Endothelial cell of umbilical vein (primary cell): ENCODE results near the gene CCDC172. TPM values are rescaled to one million over a fixed set of nuclear protein-coding genes. Genes with fewer than 3 reads are reported as not detected.

Experiments
- BruUV-seq: library from RNA; stranded (reverse); fragments of 400-500 nt; replicated peaks from 2 replicates; lab custom pipeline; 2021; lab: Mats Ljungman, UMichigan
- CTCF ChIA-PET: fragments of 300-600, 350-600 bp; sonication (Branson Sonifier 250); formaldehyde crosslinking; loops from one replicate; lab custom pipeline; 2021; ENCODE audit warnings: antibody characterized with exemption, inconsistent platforms; lab: Charles Lee
- POLR2A ChIA-PET: fragments of 300-600, 350-600 bp; sonication (Branson Sonifier 250); formaldehyde crosslinking; loops from one replicate; lab custom pipeline; 2021; ENCODE audit warnings: antibody characterized with exemption, inconsistent platforms; lab: Charles Lee
- DNase-seq: peaks from one replicate; pipeline ENCODE4 v3.0.0-alpha.2; 2011; ENCODE audit warnings: low read depth, low spot score
- FAIRE-seq: peaks from 2 replicates; lab custom pipeline; 2011; peaks lifted over from hg19 to GRCh38; lab: Jason Lieb, UNC
- H2AFZ ChIP-seq: 2 replicates; pipeline ENCODE4 v1.6.0; 2012; ENCODE audit warnings: low read depth, low read length, control low read depth, inconsistent platforms
- H3K27ac ChIP-seq: 2 replicates; pipeline ENCODE4 v1.5.1; 2011; ENCODE audit warnings: low read depth, mild to moderate bottlenecking, control low read depth, low read length, moderate library complexity; ENCODE audit not compliant: insufficient read depth
- H3K27me3 ChIP-seq, 2 experiments: 2 replicates each; pipeline versions ENCODE4 v1.6.0 to v1.6.1; 2011; ENCODE audit warnings: low read length in 2 of 2, mixed read lengths in 1 of 2; ENCODE audit not compliant: control insufficient read depth in 2 of 2, insufficient read depth in 2 of 2
- H3K36me3 ChIP-seq, 2 experiments: 2 replicates in 1 of 2; 3 replicates in 1 of 2; pipeline ENCODE4 v1.5.1; 2011; ENCODE audit warnings: low read length in 2 of 2, mild to moderate bottlenecking in 1 of 2, moderate library complexity in 1 of 2; ENCODE audit not compliant: control insufficient read depth in 2 of 2, insufficient read depth in 2 of 2; ENCODE audit errors: extremely low read depth in 1 of 2
- H3K4me1 ChIP-seq: 3 replicates; pipeline ENCODE4 v1.5.1; 2011; ENCODE audit warnings: mild to moderate bottlenecking, low read length; ENCODE audit not compliant: control insufficient read depth, insufficient read depth; ENCODE audit errors: extremely low read depth
- H3K4me2 ChIP-seq: 2 replicates; pipeline ENCODE4 v1.6.1; 2011; ENCODE audit warnings: low read length, control low read depth, mixed read lengths; ENCODE audit not compliant: insufficient read depth
- H3K4me3 ChIP-seq, 3 experiments: fragments of 200-600 bp in 1 of 3; sonication (generic), shearing (Covaris generic) in 1 of 3; replicated peaks in 1 of 3; 2 replicates each; pipeline ENCODE4 v1.5.1; 2011 to 2016; ENCODE audit warnings: control low read depth in 3 of 3, low read length in 3 of 3, mild to moderate bottlenecking in 2 of 3, inconsistent platforms in 1 of 3, low read depth in 1 of 3, moderate library complexity in 1 of 3; ENCODE audit not compliant: insufficient read depth in 1 of 3
- H3K79me2 ChIP-seq: 2 replicates; pipeline ENCODE4 v1.6.0; 2012; ENCODE audit warnings: low read length, inconsistent platforms; ENCODE audit not compliant: control insufficient read depth, insufficient read depth
- H3K9ac ChIP-seq: replicated peaks from 2 replicates; pipeline ENCODE3; 2011; ENCODE audit warnings: low read length, control low read depth; ENCODE audit not compliant: insufficient read depth; ENCODE audit errors: extremely low read depth
- H3K9me1 ChIP-seq: replicated peaks from 3 replicates; pipeline ENCODE4 v1.6.0; 2011; ENCODE audit warnings: mild to moderate bottlenecking, low read length; ENCODE audit not compliant: control insufficient read depth, insufficient read depth; ENCODE audit errors: extremely low read depth
- H3K9me3 ChIP-seq: replicated peaks from 2 replicates; pipeline ENCODE4 v1.5.1; 2012; ENCODE audit warnings: low read length, inconsistent platforms; ENCODE audit not compliant: control insufficient read depth, insufficient read depth
- H4K20me1 ChIP-seq: replicated peaks from 2 replicates; pipeline ENCODE3; 2011; ENCODE audit warnings: mild to moderate bottlenecking, low read length; ENCODE audit not compliant: control insufficient read depth, insufficient read depth; ENCODE audit errors: extremely low read depth
- CTCF ChIP-seq, 2 donors: IDR thresholded peaks; 1 replicate in 1 of 2; 2 replicates in 1 of 2; pipeline ENCODE4 v1.5.1; 2011; ENCODE audit warnings: low read length in 2 of 2, mild to moderate bottlenecking in 2 of 2, moderate library complexity in 2 of 2, control low read depth in 1 of 2, inconsistent platforms in 1 of 2, low read depth in 1 of 2; ENCODE audit not compliant: insufficient read depth in 1 of 2; ENCODE audit errors: extremely low read depth in 1 of 2
- EZH2 ChIP-seq: IDR thresholded peaks from 2 replicates; pipeline ENCODE4 v1.6.1; 2012; ENCODE audit warnings: borderline replicate concordance, low read depth, mild to moderate bottlenecking, moderate library complexity, low read length, inconsistent platforms; ENCODE audit not compliant: severe bottlenecking
- FOS ChIP-seq: IDR thresholded peaks from 2 replicates; pipeline ENCODE4 v1.6.1; 2011; ENCODE audit warnings: mild to moderate bottlenecking, low read length, moderate library complexity, borderline replicate concordance; ENCODE audit not compliant: insufficient read depth
- GATA2 ChIP-seq: IDR thresholded peaks from 2 replicates; pipeline ENCODE4 v1.7.0; 2011; ENCODE audit warnings: low read depth, mild to moderate bottlenecking, moderate library complexity, mixed read lengths, low read length; ENCODE audit not compliant: insufficient read length, insufficient read depth
- JUN ChIP-seq: IDR thresholded peaks from 2 replicates; pipeline ENCODE4 v1.6.1; 2011; ENCODE audit warnings: borderline replicate concordance, low read depth; ENCODE audit not compliant: insufficient read length, insufficient read depth
- MAX ChIP-seq: IDR thresholded peaks from 2 replicates; pipeline ENCODE4 v1.6.1; 2011; ENCODE audit not compliant: insufficient read depth, insufficient read length
- MYC ChIP-seq: IDR thresholded peaks from one replicate; pipeline ENCODE4 v1.6.1; 2011; ENCODE audit warnings: mild to moderate bottlenecking, low read depth, low read length
- POLR2A ChIP-seq: IDR thresholded peaks from 2 replicates; pipeline ENCODE4 v1.6.1; 2012; ENCODE audit warnings: low read depth, mild to moderate bottlenecking, control low read depth, low read length
- POLR2AphosphoS5 ChIP-seq: IDR thresholded peaks from 2 replicates; pipeline ENCODE4 v1.6.1; 2012; ENCODE audit warnings: low read depth, mild to moderate bottlenecking, control low read depth, low read length, moderate library complexity; ENCODE audit not compliant: insufficient read depth
- dilution Hi-C: fragments of 300-500 bp; cut with MboI; formaldehyde crosslinking; loops from one replicate; pipeline ENCODE4 v1.15.0; 2019; ENCODE audit warnings: low sequenced_read_pairs; ENCODE audit not compliant: extremely low pct_ligation_motif_present
- intact Hi-C: fragments of 100-400 bp; cut with micrococcal nuclease; formaldehyde crosslinking; loops from one replicate; pipeline ENCODE4 v1.10.0; 2022
- polyA plus RNA-seq, 4 experiments: library from polyadenylated mRNA; depleted of rRNA in 3 of 4; stranded (reverse) in 3 of 4; unstranded in 1 of 4; fragments of >200 nt; gene quantifications; 2 replicates each; pipeline versions ENCODE4 v1.2.1 to v1.2.3, GENCODE V29; 2011 to 2012; ENCODE audit warnings: missing spikeins in 1 of 4
- total RNA-seq: library from RNA; stranded (reverse); gene quantifications from 2 replicates; pipeline ENCODE4 v1.2.3, GENCODE V29; 2021

The CCDC172 gene
- total and polyA plus RNA-seq, 2 donors (not counting 3 experiments of a cell fraction or from before 2014, with no cell fraction given): not detected

- dilution Hi-C loops (no loop called here), intact Hi-C loops (no loop called here)
- H3K27ac ChIP-seq: no peak overlapping the region
- POLR2A ChIA-PET: no interaction called here
- H3K4me3 ChIP-seq: no peak overlapping the region
- no peak overlapping the region for H3K9ac ChIP-seq
- no peak overlapping the region for H2AFZ ChIP-seq
- no peaks in the 10 kb centered on the region for H3K27me3 ChIP-seq
- no peaks in the 10 kb centered on the region for H3K4me1 ChIP-seq
- H4K20me1 ChIP-seq: no peaks in the 10 kb centered on the region
- H3K9me3 ChIP-seq: no peaks in the 10 kb centered on the region
- no peaks in the 10 kb centered on the region for H3K36me3 ChIP-seq
- DNase-seq (no peak), FAIRE-seq (no peak)
- H3K79me2 ChIP-seq: no peaks in the 10 kb centered on the region
- no peak for TF ChIP-seq POLR2AphosphoS5
- no peak for TF ChIP-seq MYC
- TF ChIP-seq JUN: no peak
- no peak for TF ChIP-seq MAX
- no peak for TF ChIP-seq FOS
- no peak for TF ChIP-seq EZH2
- TF ChIP-seq CTCF (IDR thresholded peaks at IDR 0.05; ENCODE audit: extremely low read depth in 1 of 2, insufficient read depth in 1 of 2, low read depth in 1 of 2, low read length in 2 of 2): no peak
- TF ChIP-seq GATA2: no peak
- TF ChIP-seq POLR2A: no peak
- CTCF ChIA-PET: no interaction called here
- no peak overlapping the region for H3K4me2 ChIP-seq
- BruUV-seq: no TSS peak
- no peaks in the 10 kb centered on the region for H3K9me1 ChIP-seq
These were observed 40.6 kb downstream of the CCDC172 start for GRCh38 chr10:116364868-116365267.
